NCI-H69 (cell line): ENCODE results near the gene EEA1.
A peak's percentile ranks its signal among the peaks of the same experiment; 100 is the strongest.
"Not testable (repeated sequence)": the region's sequence is repeated elsewhere in the genome, so short reads cannot be mapped to it uniquely, and the experiment has no call there.

Source experiments
- DNase-seq: peaks from one replicate; lab custom pipeline; 2025; lab: John Stamatoyannopoulos, UW

EEA1 gene

DNA sequence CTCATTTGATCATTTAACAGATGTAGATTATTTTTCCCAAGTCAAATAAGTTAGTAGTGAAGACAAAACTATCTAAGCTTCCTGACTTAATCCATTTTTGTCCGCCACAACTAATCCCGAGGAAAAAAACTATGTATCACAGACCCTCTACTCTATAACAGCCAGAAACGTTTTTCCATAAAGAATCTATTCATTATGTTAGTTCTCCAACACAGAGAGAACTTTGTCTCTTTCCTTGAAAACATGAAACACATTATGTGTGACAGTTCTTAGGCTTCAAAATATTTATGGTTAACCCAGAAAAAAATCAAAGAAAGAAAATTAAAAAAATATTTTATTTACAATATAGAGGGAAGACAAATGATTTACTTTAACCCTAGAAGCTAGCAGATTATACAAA lies 126.2 kb downstream of the EEA1 start:
- DNase-seq: no peak

- no peak for DNase-seq
These were observed 132.4 kb downstream of the EEA1 start for GRCh38 chr12:92796650-92797049.

GRCh38 chr12:92794814-92795213 lies 134.3 kb downstream of the EEA1 start:
- DNase-seq: no peak

DNA sequence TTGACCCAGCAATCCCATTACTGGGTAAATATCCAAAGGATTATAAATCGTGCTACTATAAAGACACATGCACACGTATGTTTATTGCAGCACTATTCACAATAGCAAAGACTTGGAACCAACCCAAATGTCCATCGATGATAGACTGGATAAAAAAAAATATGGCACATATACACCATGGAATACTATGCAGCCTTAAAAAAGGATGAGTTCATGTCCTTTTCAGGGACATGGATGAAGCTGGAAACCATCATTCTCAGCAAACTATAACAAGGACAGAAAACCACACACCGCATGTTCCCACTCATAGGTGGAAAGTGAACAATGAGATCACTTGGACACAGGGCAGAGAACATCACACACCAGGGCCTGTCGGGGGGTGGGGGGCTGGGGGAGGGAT lies 134.7 kb downstream of the EEA1 start:
- not testable (repeated sequence) for DNase-seq

GRCh38 chr12:92786045-92786444 lies 143.1 kb downstream of the EEA1 start:
- no peak for DNase-seq

- DNase-seq: peak; percentile 26
These were observed 143.5 kb downstream of the EEA1 start for GRCh38 chr12:92785563-92785950.

- DNase-seq: peak; percentile 90
These were observed 144.1 kb downstream of the EEA1 start for GRCh38 chr12:92784797-92785562.

DNA sequence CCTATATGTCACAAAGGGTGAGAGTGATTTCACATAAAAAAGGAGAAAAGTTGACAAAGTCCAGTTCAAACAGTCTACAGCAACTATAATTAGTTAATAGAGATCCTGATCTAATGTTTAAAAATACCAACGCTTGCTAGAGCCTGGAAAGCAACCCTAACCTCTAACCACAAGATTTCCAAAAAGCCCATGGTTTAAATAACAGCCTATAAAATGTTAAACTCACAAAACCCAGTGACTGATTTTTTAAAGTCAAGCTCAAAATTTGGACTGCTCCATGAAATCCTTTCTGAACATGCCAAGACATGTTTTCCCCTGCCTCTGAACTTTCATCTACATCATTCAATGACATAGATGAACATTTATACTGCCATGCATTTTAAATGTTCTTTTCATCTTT lies 144.7 kb downstream of the EEA1 start:
- DNase-seq: no peak

- DNase-seq: no peak
These were observed 149.2 kb downstream of the EEA1 start for GRCh38 chr12:92779902-92780301.

DNA sequence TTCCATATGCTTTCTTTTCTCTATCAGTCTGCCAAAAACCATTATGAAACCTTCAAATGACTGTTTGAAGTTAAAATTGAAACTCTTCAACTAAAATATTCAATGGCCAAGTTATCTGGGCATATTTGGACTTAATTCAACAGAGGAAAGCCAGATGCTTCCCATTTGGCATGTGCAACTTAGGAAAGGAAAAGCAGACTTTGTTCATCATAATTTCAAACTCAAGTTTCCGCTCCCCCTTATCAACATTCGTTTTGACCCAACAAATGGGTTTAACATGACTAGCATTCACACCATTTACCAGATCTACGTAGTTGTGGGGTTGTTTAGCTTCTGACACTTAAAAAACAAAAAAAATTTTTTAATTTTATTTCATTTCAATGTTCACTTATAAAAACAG lies 150.6 kb downstream of the EEA1 start:
- DNase-seq: no peak

GRCh38 chr12:92775416-92775815 lies 153.7 kb downstream of the EEA1 start:
- DNase-seq: no peak

- no peak for DNase-seq
These were observed 158.1 kb downstream of the EEA1 start for GRCh38 chr12:92771001-92771400.

- no peak for DNase-seq
These were observed 159.8 kb downstream of the EEA1 start for GRCh38 chr12:92769124-92769901.

- DNase-seq: no peak
These were observed 163.2 kb downstream of the EEA1 start for GRCh38 chr12:92765871-92766270.

GRCh38 chr12:92764831-92765230 lies 164.3 kb downstream of the EEA1 start:
- DNase-seq: no peak

GRCh38 chr12:92762773-92763172 lies 166.3 kb downstream of the EEA1 start:
- no peak for DNase-seq

DNA sequence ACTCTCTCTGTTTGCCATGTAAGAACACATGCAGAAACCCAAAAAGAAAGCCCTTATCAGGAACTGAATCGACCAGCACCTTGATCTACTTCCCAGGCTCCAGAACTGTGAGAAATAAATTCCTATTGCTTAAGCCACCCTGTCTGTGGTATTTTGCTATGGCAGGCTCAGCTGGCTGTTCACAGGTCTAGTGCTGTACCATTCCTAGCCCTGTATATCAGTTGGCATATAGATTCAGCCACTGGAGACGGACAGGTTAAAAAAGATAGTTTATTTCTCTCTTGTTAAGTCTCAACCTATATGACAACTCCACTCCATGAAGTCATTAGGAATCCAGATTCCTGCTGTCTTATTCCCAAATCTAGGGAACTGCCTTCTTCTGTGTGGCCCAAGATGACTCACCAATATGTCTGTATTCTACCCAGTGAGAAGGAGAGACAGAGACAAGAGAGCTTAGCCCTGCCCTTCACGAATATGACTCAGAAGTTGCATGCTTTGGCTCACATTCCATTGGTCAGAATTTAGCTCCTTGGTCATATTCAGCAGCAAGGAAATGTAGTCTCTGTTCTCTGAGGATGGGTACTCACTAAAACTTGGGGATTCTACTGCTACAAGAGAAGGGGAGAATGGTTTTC lies 169.3 kb downstream of the EEA1 start:
- DNase-seq: no peak

GRCh38 chr12:92757597-92758121 lies 171.4 kb downstream of the EEA1 start:
- DNase-seq: peak; percentile 75

DNA sequence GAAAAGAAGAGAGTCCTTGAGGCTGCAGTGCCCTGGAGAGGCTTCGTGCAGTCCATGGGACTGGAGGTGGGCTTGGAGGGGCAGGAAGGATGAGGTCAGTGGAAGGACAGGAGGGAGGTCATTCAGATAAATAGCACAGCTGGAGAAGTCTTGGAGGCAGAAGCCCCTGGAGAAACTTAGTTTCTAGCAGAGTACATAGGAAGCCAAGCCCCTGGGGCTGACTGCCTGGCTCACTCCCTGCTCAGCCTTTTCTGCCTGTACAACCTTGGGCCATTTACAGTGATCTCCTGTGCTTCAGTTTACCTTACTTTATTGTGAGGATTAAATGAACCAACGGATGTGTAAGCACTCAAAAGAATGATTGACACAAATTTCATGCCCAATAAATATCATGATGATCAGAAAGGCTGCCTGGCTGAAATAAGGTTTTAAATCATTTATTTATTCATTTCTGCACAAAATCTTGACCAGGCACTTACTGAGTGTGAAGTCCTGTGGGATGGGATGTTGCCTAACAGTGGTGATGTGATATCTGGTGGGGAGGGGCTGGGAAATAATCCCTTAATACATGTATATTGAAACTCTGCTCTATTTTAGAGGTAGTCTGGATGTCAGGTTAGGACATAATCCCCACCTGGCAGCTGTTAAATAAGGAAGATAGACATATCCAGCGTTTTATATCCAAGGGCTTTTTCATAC lies 172.0 kb downstream of the EEA1 start:
- peak; percentile 72 for DNase-seq

DNA sequence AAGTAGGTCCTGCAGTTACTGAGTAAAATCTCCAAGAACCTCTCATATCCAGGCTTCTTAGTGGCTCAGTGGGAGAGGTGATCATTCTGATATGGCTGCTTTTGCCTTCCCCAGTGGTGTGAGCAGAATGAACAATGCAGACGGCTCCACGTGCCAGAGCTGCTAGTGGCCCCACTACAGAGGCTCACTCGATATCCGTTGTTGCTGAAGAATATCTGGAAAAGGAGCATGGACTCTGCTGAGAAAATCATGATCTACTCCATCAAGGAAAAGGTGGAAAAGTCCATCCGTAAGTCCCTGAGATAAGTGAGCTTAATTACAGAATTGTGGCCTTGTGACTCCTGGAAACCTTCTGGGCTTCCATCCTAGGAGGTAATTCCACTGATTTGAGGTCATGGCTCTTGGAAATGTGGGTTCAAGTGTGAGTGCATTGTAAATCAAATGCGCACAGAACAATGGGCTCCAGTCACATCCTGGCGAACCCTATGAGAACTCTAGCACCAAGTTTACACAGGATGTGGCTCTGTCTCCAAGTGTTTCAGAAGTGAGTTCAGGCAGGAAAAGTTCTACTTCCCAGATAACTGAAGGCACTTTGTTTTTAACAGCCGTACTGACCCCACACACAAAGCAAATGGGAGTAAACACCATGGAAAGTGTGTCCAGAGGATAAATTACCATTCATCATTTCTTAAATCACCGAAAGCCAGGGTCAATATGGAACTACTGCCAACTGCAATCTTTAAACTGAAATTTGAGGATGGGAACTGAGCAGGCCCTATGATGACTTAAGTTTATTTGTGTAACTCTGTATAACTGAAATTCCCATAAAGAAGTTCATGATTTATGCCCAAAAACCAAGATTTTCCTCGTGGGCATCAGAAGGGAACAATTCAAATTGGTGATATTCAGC lies 174.9 kb downstream of the EEA1 start:
- DNase-seq: peak; percentile 39

DNA sequence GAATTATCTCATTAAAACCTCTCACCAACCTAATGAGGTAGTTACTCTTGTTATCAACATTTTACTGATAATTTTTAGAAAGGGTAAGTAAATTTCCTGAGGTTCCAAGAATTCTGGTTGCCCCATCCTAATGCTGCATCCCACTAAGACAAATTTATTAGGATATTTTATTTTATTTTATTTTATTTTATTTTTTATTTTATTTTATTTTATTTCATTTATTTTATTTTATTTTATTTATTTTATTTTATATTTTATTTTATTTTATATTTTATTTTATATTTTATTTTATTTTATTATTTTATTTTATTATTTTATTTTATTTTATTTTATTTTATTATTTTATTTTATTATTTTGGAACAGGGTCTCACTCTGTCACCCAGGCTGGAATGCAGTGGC lies 179.4 kb downstream of the EEA1 start:
- not testable (repeated sequence) for DNase-seq
